HEK293 (cell line): ENCODE measurements around the gene NFKBIE.

Experiments used
- KLF17 ChIP-seq: fragments of 450-650 bp; formaldehyde crosslinking; IDR thresholded peaks from 2 replicates; pipeline ENCODE4 v1.5.1; 2016; ENCODE audit warnings: missing biosample characterization, missing genetic modification characterization
- PRDM4 ChIP-seq: fragments of 450-650 bp; formaldehyde crosslinking; IDR thresholded peaks from 2 replicates; pipeline ENCODE4 v1.5.1; 2017; ENCODE audit warnings: missing biosample characterization, missing genetic modification characterization
- RBAK ChIP-seq: fragments of 450-650 bp; formaldehyde crosslinking; IDR thresholded peaks from 2 replicates; pipeline ENCODE4 v1.5.1; 2016; ENCODE audit warnings: missing biosample characterization, missing genetic modification characterization
- SETDB1 ChIP-seq: IDR thresholded peaks from one replicate; pipeline ENCODE4 v1.6.1; 2017; ENCODE audit warnings: mild to moderate bottlenecking, low read length, moderate library complexity, mixed read lengths; ENCODE audit not compliant: insufficient read length
- YY1 ChIP-seq: fragments of 450-650 bp; formaldehyde crosslinking; IDR thresholded peaks from 2 replicates; pipeline ENCODE4 v1.5.1; 2018; ENCODE audit warnings: missing biosample characterization, missing genetic modification characterization
- ZBTB17 ChIP-seq: fragments of 450-650 bp; formaldehyde crosslinking; IDR thresholded peaks from 2 replicates; pipeline ENCODE4 v1.5.1; 2016; ENCODE audit warnings: missing biosample characterization, missing genetic modification characterization
- ZNF114 ChIP-seq: fragments of 450-650 bp; formaldehyde crosslinking; IDR thresholded peaks from 2 replicates; pipeline ENCODE4 v1.5.0; 2017; ENCODE audit warnings: missing biosample characterization, missing genetic modification characterization
- ZNF132 ChIP-seq: fragments of 450-650 bp; formaldehyde crosslinking; IDR thresholded peaks from 2 replicates; pipeline ENCODE4 v1.5.1; 2017; ENCODE audit warnings: missing biosample characterization, missing genetic modification characterization, borderline replicate concordance
- ZNF155 ChIP-seq: fragments of 450-650 bp; formaldehyde crosslinking; IDR thresholded peaks from 2 replicates; pipeline ENCODE4 v1.5.1; 2016; ENCODE audit warnings: missing biosample characterization, missing genetic modification characterization
- ZNF169 ChIP-seq: fragments of 450-650 bp; formaldehyde crosslinking; IDR thresholded peaks from 2 replicates; pipeline ENCODE4 v1.5.1; 2016; ENCODE audit warnings: missing biosample characterization, missing genetic modification characterization
- ZNF202 ChIP-seq: fragments of 450-650 bp; formaldehyde crosslinking; IDR thresholded peaks from 2 replicates; pipeline ENCODE4 v1.5.1; 2016; ENCODE audit warnings: missing biosample characterization, missing genetic modification characterization, borderline replicate concordance
- ZNF26 ChIP-seq: fragments of 450-650 bp; formaldehyde crosslinking; IDR thresholded peaks from 2 replicates; pipeline ENCODE4 v1.5.1; 2016; ENCODE audit warnings: missing biosample characterization, missing genetic modification characterization
- ZNF341 ChIP-seq: fragments of 450-650 bp; formaldehyde crosslinking; IDR thresholded peaks from 2 replicates; pipeline ENCODE4; 2016; ENCODE audit warnings: low read depth, missing biosample characterization, missing genetic modification characterization
- ZNF529 ChIP-seq: fragments of 450-650 bp; formaldehyde crosslinking; IDR thresholded peaks from 2 replicates; pipeline ENCODE4 v1.5.1; 2017; ENCODE audit warnings: missing genetic modification characterization, missing biosample characterization; ENCODE audit not compliant: insufficient replicate concordance
- ZNF548 ChIP-seq: fragments of 450-650 bp; formaldehyde crosslinking; IDR thresholded peaks from 2 replicates; pipeline ENCODE4 v1.5.1; 2016; ENCODE audit warnings: missing biosample characterization, missing genetic modification characterization
- ZNF549 ChIP-seq: fragments of 450-650 bp; IDR thresholded peaks from 2 replicates; pipeline ENCODE4 v1.5.1; 2018; ENCODE audit warnings: missing biosample characterization, missing genetic modification characterization, mild to moderate bottlenecking, inconsistent platforms, moderate library complexity
- ZNF558 ChIP-seq: fragments of 450-650 bp; formaldehyde crosslinking; IDR thresholded peaks from 2 replicates; pipeline ENCODE4 v1.5.1; 2016; ENCODE audit warnings: missing biosample characterization, missing genetic modification characterization
- ZNF560 ChIP-seq: fragments of 450-650 bp; formaldehyde crosslinking; IDR thresholded peaks from 2 replicates; pipeline ENCODE4 v1.5.1; 2017; ENCODE audit warnings: missing biosample characterization, missing genetic modification characterization, borderline replicate concordance
- ZNF600 ChIP-seq: fragments of 450-650 bp; formaldehyde crosslinking; IDR thresholded peaks from 2 replicates; pipeline ENCODE4 v1.5.1; 2016; ENCODE audit warnings: missing biosample characterization, missing genetic modification characterization
- ZNF624 ChIP-seq: fragments of 450-650 bp; formaldehyde crosslinking; IDR thresholded peaks from 2 replicates; pipeline ENCODE4 v1.5.1; 2017; ENCODE audit warnings: missing biosample characterization, missing genetic modification characterization
- ZSCAN16 ChIP-seq: fragments of 450-650 bp; formaldehyde crosslinking; IDR thresholded peaks from 2 replicates; pipeline ENCODE4 v1.5.1; 2016; ENCODE audit warnings: missing biosample characterization, missing genetic modification characterization
- ZSCAN23 ChIP-seq: fragments of 450-650 bp; formaldehyde crosslinking; IDR thresholded peaks from 2 replicates; pipeline ENCODE4 v1.5.1; 2016; ENCODE audit warnings: missing biosample characterization, missing genetic modification characterization
- TF ChIP-seq, protein P1 (sequence below): fragments of 450-650 bp; formaldehyde crosslinking; IDR thresholded peaks from 2 replicates; pipeline ENCODE4; 2016; ENCODE audit warnings: missing biosample characterization, missing genetic modification characterization
- TF ChIP-seq, protein P2 (sequence below): fragments of 450-650 bp; formaldehyde crosslinking; conservative IDR thresholded peaks from 2 replicates; pipeline ENCODE4 v1.5.1; 2016; ENCODE audit warnings: low read depth, missing biosample characterization, missing genetic modification characterization
- TF ChIP-seq, protein P3 (sequence below): fragments of 450-650 bp; formaldehyde crosslinking; IDR thresholded peaks from 2 replicates; pipeline ENCODE4 v1.5.1; 2016; ENCODE audit warnings: missing biosample characterization, missing genetic modification characterization

Gene NFKBIE

DNA sequence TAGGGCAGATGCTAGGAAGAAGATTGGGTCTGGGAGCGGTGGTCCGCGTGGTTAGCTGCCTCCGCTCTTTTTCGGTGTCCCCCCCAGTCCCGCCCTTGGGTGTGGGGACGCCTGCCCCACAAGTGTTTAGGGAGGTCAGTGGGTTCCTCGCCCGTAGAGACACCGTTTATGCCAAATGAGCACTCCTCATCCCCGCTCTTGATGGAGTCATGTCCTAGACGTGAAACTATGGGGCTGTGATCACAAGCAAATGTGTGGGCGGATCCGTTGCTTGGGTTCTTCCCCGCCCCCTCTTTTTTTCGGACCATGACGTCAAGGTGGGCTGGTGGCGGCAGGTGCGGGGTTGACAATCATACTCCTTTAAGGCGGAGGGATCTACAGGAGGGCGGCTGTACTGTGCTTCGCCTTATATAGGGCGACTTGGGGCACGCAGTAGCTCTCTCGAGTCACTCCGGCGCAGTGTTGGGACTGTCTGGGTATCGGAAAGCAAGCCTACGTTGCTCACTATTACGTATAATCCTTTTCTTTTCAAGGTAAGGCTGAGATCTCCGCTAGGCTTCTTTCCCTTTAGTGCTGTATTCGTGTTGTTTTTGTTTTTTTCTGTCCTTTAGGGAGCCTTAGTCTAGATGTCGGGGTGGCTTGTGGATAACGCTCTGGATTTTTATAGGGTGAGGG lies 18.6 kb downstream of the NFKBIE start, which contains the start of gene HSP90AB1 (continued):
- peak; percentile 89 for TF ChIP-seq PRDM4 (tag by site-specific recombination)
- TF ChIP-seq ZBTB17 (tag by site-specific recombination), result peak; percentile 83; the same call in 1 of the 2 replicates
- no peak; the same call in 1 of the 2 replicates for TF ChIP-seq ZNF558
- no peak; the same call in 1 of the 2 replicates for TF ChIP-seq ZNF600 (tag by site-specific recombination)
- TF ChIP-seq ZNF114 (tag by site-specific recombination), result no peak
- TF ChIP-seq ZNF132 (tag by site-specific recombination), result no peak
- TF ChIP-seq YY1 (tag by site-specific recombination), result peak; percentile 65
- TF ChIP-seq ZNF155 (tag by site-specific recombination), result no peak
- TF ChIP-seq, protein P1, sequence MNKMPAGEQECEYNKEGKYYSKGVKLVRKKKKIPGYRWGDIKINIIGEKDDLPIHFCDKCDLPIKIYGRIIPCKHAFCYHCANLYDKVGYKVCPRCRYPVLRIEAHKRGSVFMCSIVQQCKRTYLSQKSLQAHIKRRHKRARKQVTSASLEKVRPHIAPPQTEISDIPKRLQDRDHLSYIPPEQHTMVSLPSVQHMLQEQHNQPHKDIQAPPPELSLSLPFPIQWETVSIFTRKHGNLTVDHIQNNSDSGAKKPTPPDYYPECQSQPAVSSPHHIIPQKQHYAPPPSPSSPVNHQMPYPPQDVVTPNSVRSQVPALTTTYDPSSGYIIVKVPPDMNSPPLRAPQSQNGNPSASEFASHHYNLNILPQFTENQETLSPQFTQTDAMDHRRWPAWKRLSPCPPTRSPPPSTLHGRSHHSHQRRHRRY (tag by site-specific recombination), result peak; percentile 83; the same call in 1 of the 2 replicates
- no peak for TF ChIP-seq ZNF202 (tag by site-specific recombination)
- TF ChIP-seq, protein P2, sequence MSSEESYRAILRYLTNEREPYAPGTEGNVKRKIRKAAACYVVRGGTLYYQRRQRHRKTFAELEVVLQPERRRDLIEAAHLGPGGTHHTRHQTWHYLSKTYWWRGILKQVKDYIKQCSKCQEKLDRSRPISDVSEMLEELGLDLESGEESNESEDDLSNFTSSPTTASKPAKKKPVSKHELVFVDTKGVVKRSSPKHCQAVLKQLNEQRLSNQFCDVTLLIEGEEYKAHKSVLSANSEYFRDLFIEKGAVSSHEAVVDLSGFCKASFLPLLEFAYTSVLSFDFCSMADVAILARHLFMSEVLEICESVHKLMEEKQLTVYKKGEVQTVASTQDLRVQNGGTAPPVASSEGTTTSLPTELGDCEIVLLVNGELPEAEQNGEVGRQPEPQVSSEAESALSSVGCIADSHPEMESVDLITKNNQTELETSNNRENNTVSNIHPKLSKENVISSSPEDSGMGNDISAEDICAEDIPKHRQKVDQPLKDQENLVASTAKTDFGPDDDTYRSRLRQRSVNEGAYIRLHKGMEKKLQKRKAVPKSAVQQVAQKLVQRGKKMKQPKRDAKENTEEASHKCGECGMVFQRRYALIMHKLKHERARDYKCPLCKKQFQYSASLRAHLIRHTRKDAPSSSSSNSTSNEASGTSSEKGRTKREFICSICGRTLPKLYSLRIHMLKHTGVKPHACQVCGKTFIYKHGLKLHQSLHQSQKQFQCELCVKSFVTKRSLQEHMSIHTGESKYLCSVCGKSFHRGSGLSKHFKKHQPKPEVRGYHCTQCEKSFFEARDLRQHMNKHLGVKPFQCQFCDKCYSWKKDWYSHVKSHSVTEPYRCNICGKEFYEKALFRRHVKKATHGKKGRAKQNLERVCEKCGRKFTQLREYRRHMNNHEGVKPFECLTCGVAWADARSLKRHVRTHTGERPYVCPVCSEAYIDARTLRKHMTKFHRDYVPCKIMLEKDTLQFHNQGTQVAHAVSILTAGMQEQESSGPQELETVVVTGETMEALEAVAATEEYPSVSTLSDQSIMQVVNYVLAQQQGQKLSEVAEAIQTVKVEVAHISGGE (tag by site-specific recombination), result peak; percentile 22; the same call in 1 of the 2 replicates
- no peak for TF ChIP-seq ZNF26 (tag by site-specific recombination)
- no peak for TF ChIP-seq SETDB1
- no peak for TF ChIP-seq ZNF529 (tag by site-specific recombination)
- no peak for TF ChIP-seq ZNF341
- TF ChIP-seq ZSCAN16, result 0 out of 2 replicates have a peak, but pooled peaks have one; percentile 7
- TF ChIP-seq RBAK, result 0 out of 2 replicates have a peak, but pooled peaks have one; percentile 11
- no peak for TF ChIP-seq ZNF169 (tag by site-specific recombination)
- TF ChIP-seq KLF17 (tag by site-specific recombination), result peak; percentile 77
- TF ChIP-seq ZNF560 (tag by site-specific recombination), result no peak
- TF ChIP-seq ZNF549 (tag by site-specific recombination), result no peak
- TF ChIP-seq ZNF548 (tag by site-specific recombination), result no peak
- TF ChIP-seq ZSCAN23 (tag by site-specific recombination), result peak; percentile 60
- peak; percentile 80; the same call in 1 of the 2 replicates for TF ChIP-seq ZNF624 (tag by site-specific recombination)
- TF ChIP-seq, protein P3, sequence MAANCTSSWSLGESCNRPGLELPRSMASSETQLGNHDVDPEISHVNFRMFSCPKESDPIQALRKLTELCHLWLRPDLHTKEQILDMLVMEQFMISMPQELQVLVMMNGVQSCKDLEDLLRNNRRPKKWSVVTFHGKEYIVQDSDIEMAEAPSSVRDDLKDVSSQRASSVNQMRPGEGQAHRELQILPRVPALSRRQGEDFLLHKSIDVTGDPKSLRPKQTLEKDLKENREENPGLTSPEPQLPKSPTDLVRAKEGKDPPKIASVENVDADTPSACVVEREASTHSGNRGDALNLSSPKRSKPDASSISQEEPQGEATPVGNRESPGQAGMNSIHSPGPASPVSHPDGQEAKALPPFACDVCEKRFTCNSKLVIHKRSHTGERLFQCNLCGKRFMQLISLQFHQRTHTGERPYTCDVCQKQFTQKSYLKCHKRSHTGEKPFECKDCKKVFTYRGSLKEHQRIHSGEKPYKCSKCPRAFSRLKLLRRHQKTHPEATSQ (tag by site-specific recombination), result no peak
